HepG2 (cell line): ENCODE results near the gene PCGF2. TPM values are rescaled to one million over a fixed set of nuclear protein-coding genes. Genes with fewer than 3 reads are reported as not detected.

Source experiments
- CCAR2 ChIP-seq: fragments of 200-400 bp; formaldehyde crosslinking; optimal IDR thresholded peaks from 2 replicates; pipeline ENCODE3; 2018; ENCODE audit warnings: low read depth, mild to moderate bottlenecking, low read length, moderate library complexity
- GLI4 ChIP-seq: sonication (generic); formaldehyde crosslinking; IDR thresholded peaks from 2 replicates; pipeline ENCODE4 v1.5.1; 2020; ENCODE audit warnings: missing genetic modification reagents, mild to moderate bottlenecking, moderate library complexity, borderline replicate concordance
- HMGA1 ChIP-seq: sonication (generic); formaldehyde crosslinking; conservative IDR thresholded peaks from 2 replicates; pipeline ENCODE4 v1.4.0; 2020; ENCODE audit warnings: missing genetic modification reagents
- MAF1 ChIP-seq: sonication (generic); formaldehyde crosslinking; IDR thresholded peaks from 2 replicates; pipeline ENCODE4 v1.5.0; 2020; ENCODE audit warnings: missing genetic modification reagents, borderline replicate concordance
- PRPF4 ChIP-seq: fragments of 200-400 bp; formaldehyde crosslinking; IDR thresholded peaks from 2 replicates; pipeline ENCODE4 v1.6.1; 2016; ENCODE audit warnings: low read length, low read depth; ENCODE audit not compliant: poor library complexity, severe bottlenecking
- SAFB2 ChIP-seq: sonication (generic); formaldehyde crosslinking; IDR thresholded peaks from 2 replicates; pipeline ENCODE4 v1.5.1; 2020; ENCODE audit warnings: missing genetic modification reagents, low read depth, mild to moderate bottlenecking, borderline replicate concordance
- ZFP82 ChIP-seq: sonication (generic); formaldehyde crosslinking; IDR thresholded peaks from 2 replicates; pipeline ENCODE4 v1.5.1; 2020; ENCODE audit warnings: mild to moderate bottlenecking, missing genetic modification reagents, borderline replicate concordance
- ZMYM2 ChIP-seq: sonication (generic); formaldehyde crosslinking; IDR thresholded peaks from 2 replicates; pipeline ENCODE4 v1.8.0; 2022; ENCODE audit warnings: mild to moderate bottlenecking, missing genetic modification reagents
- ZNF121 ChIP-seq: sonication (generic); formaldehyde crosslinking; IDR thresholded peaks from 2 replicates; pipeline ENCODE4 v1.5.0; 2020; ENCODE audit warnings: mild to moderate bottlenecking, missing genetic modification reagents
- ZNF468 ChIP-seq: sonication (generic); formaldehyde crosslinking; IDR thresholded peaks from 2 replicates; pipeline ENCODE4 v1.8.0; 2022; ENCODE audit warnings: mild to moderate bottlenecking, moderate library complexity, missing genetic modification reagents
- polyA plus RNA-seq, 8 experiments: library from polyadenylated mRNA; depleted of rRNA in 3 of 8; stranded (reverse) in 7 of 8; unstranded in 1 of 8; fragments of >200 nt; fragmentation: Illumina TruSeq in 4 of 8; extraction: Trizol in 4 of 8; gene quantifications; 2 replicates each; pipeline versions ENCODE4 v1.2.1 to v1.2.3, GENCODE V29; 2011 to 2016; ENCODE audit warnings: low read depth in 4 of 8, missing spikeins in 1 of 8, mixed read lengths in 1 of 8; ENCODE audit not compliant: insufficient read depth in 1 of 8
- total RNA-seq, 5 experiments: library from RNA; depleted of rRNA; stranded (reverse); fragments of >200 nt; fragmentation: Illumina TruSeq; extraction: Trizol; gene quantifications; 2 replicates each; pipeline ENCODE4 v1.2.3, GENCODE V29; 2016; ENCODE audit warnings: low read depth in 1 of 5
- TF ChIP-seq, protein P1 (sequence below), 2 experiments: sonication (generic) in 1 of 2; formaldehyde crosslinking in 1 of 2; IDR thresholded peaks; 2 replicates each; pipeline versions ENCODE4 v1.5.1 to v1.6.1; 2011 to 2020; ENCODE audit warnings: borderline replicate concordance in 1 of 2, low read depth in 1 of 2, low read length in 1 of 2, mild to moderate bottlenecking in 1 of 2, missing genetic modification reagents in 1 of 2, moderate library complexity in 1 of 2
- TF ChIP-seq, protein P2 (sequence below): sonication (generic); formaldehyde crosslinking; IDR thresholded peaks from 2 replicates; pipeline ENCODE4 v1.4.0; 2020; ENCODE audit warnings: missing genetic modification reagents, borderline replicate concordance
- TF ChIP-seq, protein P3 (sequence below): sonication (generic); formaldehyde crosslinking; IDR thresholded peaks from 2 replicates; pipeline ENCODE4 v1.5.1; 2020; ENCODE audit warnings: missing genetic modification reagents, mild to moderate bottlenecking, borderline replicate concordance
- TF ChIP-seq, protein P4 (sequence below): sonication (generic); formaldehyde crosslinking; conservative IDR thresholded peaks from 2 replicates; pipeline ENCODE4 v1.4.0; 2020; ENCODE audit warnings: missing genetic modification reagents
- TF ChIP-seq, protein P5 (sequence below): sonication (generic); formaldehyde crosslinking; IDR thresholded peaks from 2 replicates; pipeline ENCODE4 v1.4.0; 2020; ENCODE audit warnings: missing genetic modification reagents

PCGF2 gene
- total and polyA plus RNA-seq, 2 of the 13 experiments (the other 11 are each of a cell fraction or from before 2014, with no cell fraction given), result 11.6 to 29.4 TPM

DNA sequence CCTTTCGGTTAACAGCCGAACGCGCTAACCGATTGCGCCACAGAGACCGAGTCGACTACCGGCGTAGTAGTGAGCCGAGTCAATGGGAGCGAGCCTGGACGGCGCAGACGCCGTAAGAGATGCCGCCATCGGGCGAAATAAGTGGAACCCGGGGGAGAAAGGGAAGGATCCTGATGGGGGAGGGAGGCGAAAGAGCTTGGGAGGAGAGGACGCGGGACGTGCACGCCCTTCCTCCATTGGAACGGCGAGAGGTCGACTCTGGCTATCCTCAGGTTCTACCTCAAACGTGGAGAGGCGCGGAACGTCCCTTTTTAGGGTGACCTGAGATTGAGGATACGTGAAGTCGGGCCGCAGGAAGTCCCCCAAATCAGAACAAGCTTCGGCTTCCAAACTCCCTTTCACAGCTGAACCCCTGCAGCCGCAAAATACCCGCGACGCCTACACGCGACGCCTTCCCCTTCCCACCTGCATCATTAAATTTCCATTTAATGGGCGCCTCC lies 3.7 kb upstream of the PCGF2 start (continued):
- TF ChIP-seq, protein P1, sequence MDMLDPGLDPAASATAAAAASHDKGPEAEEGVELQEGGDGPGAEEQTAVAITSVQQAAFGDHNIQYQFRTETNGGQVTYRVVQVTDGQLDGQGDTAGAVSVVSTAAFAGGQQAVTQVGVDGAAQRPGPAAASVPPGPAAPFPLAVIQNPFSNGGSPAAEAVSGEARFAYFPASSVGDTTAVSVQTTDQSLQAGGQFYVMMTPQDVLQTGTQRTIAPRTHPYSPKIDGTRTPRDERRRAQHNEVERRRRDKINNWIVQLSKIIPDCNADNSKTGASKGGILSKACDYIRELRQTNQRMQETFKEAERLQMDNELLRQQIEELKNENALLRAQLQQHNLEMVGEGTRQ (IDR thresholded peaks at IDR 0.05; ENCODE audit: low read depth, low read length), result no peak
- TF ChIP-seq, protein P1 (CRISPR knock-in tag; IDR thresholded peaks at IDR 0.05; ENCODE audit: borderline replicate concordance), result no peak
- TF ChIP-seq SAFB2 (CRISPR knock-in tag) (no peak), HMGA1 (CRISPR knock-in tag) (no peak), ZFP82 (CRISPR knock-in tag) (no peak), ZMYM2 (CRISPR knock-in tag) (peak; percentile 86), MAF1 (CRISPR knock-in tag) (peak; percentile 94; the same call in 1 of the 2 replicates), ZNF121 (CRISPR knock-in tag) (no peak), PRPF4 (peak; percentile 97), GLI4 (no peak), CCAR2 (peak; percentile 31), ZNF468 (CRISPR knock-in tag) (no peak)
- TF ChIP-seq, protein P2, sequence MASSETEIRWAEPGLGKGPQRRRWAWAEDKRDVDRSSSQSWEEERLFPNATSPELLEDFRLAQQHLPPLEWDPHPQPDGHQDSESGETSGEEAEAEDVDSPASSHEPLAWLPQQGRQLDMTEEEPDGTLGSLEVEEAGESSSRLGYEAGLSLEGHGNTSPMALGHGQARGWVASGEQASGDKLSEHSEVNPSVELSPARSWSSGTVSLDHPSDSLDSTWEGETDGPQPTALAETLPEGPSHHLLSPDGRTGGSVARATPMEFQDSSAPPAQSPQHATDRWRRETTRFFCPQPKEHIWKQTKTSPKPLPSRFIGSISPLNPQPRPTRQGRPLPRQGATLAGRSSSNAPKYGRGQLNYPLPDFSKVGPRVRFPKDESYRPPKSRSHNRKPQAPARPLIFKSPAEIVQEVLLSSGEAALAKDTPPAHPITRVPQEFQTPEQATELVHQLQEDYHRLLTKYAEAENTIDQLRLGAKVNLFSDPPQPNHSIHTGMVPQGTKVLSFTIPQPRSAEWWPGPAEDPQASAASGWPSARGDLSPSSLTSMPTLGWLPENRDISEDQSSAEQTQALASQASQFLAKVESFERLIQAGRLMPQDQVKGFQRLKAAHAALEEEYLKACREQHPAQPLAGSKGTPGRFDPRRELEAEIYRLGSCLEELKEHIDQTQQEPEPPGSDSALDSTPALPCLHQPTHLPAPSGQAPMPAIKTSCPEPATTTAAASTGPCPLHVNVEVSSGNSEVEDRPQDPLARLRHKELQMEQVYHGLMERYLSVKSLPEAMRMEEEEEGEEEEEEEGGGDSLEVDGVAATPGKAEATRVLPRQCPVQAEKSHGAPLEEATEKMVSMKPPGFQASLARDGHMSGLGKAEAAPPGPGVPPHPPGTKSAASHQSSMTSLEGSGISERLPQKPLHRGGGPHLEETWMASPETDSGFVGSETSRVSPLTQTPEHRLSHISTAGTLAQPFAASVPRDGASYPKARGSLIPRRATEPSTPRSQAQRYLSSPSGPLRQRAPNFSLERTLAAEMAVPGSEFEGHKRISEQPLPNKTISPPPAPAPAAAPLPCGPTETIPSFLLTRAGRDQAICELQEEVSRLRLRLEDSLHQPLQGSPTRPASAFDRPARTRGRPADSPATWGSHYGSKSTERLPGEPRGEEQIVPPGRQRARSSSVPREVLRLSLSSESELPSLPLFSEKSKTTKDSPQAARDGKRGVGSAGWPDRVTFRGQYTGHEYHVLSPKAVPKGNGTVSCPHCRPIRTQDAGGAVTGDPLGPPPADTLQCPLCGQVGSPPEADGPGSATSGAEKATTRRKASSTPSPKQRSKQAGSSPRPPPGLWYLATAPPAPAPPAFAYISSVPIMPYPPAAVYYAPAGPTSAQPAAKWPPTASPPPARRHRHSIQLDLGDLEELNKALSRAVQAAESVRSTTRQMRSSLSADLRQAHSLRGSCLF (CRISPR knock-in tag), result no peak
- TF ChIP-seq, protein P3, sequence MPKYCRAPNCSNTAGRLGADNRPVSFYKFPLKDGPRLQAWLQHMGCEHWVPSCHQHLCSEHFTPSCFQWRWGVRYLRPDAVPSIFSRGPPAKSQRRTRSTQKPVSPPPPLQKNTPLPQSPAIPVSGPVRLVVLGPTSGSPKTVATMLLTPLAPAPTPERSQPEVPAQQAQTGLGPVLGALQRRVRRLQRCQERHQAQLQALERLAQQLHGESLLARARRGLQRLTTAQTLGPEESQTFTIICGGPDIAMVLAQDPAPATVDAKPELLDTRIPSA (CRISPR knock-in tag), result peak; percentile 42; the same call in 1 of the 2 replicates
- TF ChIP-seq, protein P4, sequence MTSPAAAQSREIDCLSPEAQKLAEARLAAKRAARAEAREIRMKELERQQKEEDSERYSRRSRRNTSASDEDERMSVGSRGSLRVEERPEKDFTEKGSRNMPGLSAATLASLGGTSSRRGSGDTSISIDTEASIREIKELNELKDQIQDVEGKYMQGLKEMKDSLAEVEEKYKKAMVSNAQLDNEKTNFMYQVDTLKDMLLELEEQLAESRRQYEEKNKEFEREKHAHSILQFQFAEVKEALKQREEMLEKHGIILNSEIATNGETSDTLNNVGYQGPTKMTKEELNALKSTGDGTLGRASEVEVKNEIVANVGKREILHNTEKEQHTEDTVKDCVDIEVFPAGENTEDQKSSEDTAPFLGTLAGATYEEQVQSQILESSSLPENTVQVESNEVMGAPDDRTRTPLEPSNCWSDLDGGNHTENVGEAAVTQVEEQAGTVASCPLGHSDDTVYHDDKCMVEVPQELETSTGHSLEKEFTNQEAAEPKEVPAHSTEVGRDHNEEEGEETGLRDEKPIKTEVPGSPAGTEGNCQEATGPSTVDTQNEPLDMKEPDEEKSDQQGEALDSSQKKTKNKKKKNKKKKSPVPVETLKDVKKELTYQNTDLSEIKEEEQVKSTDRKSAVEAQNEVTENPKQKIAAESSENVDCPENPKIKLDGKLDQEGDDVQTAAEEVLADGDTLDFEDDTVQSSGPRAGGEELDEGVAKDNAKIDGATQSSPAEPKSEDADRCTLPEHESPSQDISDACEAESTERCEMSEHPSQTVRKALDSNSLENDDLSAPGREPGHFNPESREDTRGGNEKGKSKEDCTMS, result no peak
- TF ChIP-seq, protein P5, sequence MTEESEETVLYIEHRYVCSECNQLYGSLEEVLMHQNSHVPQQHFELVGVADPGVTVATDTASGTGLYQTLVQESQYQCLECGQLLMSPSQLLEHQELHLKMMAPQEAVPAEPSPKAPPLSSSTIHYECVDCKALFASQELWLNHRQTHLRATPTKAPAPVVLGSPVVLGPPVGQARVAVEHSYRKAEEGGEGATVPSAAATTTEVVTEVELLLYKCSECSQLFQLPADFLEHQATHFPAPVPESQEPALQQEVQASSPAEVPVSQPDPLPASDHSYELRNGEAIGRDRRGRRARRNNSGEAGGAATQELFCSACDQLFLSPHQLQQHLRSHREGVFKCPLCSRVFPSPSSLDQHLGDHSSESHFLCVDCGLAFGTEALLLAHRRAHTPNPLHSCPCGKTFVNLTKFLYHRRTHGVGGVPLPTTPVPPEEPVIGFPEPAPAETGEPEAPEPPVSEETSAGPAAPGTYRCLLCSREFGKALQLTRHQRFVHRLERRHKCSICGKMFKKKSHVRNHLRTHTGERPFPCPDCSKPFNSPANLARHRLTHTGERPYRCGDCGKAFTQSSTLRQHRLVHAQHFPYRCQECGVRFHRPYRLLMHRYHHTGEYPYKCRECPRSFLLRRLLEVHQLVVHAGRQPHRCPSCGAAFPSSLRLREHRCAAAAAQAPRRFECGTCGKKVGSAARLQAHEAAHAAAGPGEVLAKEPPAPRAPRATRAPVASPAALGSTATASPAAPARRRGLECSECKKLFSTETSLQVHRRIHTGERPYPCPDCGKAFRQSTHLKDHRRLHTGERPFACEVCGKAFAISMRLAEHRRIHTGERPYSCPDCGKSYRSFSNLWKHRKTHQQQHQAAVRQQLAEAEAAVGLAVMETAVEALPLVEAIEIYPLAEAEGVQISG (CRISPR knock-in tag), result no peak
